ENCODE results near the gene PRR23B. TPM values are rescaled to one million over a fixed set of nuclear protein-coding genes. Genes with fewer than 3 reads are reported as not detected.

Gene PRR23B
- total RNA-seq, 1 experiment from 2014 or later, result not detected

- Histone ChIP-seq H3K4me3 (ENCODE audit: low read depth, low read length, poor library complexity, severe bottlenecking) (no peak overlapping the region), H3K9me3 (ENCODE audit: low read depth, low read length, poor library complexity, severe bottlenecking) (no peaks in the 10 kb centered on the region), H3K36me3 (ENCODE audit: insufficient read depth, low read length, poor library complexity, severe bottlenecking) (no peaks in the 10 kb centered on the region), H3K27me3 (replicated peaks; ENCODE audit: insufficient read depth, low read depth, low read length, poor library complexity) (no peaks in the 10 kb centered on the region), H3K27ac (ENCODE audit: low read depth, low read length, poor library complexity, severe bottlenecking) (no peak overlapping the region), H3K4me1 (ENCODE audit: insufficient read depth, low read length, poor library complexity, severe bottlenecking) (no peaks in the 10 kb centered on the region)
- no peak for TF ChIP-seq EZH2 (IDR thresholded peaks at IDR 0.05; ENCODE audit: borderline replicate concordance, low read depth, low read length, poor library complexity, severe bottlenecking)
- TF ChIP-seq CTCF (conservative IDR thresholded peaks at IDR 0.05; ENCODE audit: low read depth, low read length), result no peak
- BruUV-seq (replicated peaks), result no TSS peak
- intact Hi-C loops (cut with micrococcal nuclease; ENCODE audit: unreplicated experiment), result no loop called here
- ChIA-PET POLR2A (ENCODE audit: low non-redundant PET) (no interaction called here), CTCF (no interaction called here)
- DNase-seq (ENCODE audit: low spot score), result no peak
Observed at GRCh38 chr3:138971766-138972320, 48.9 kb downstream of the PRR23B start.

Other genes with a start within 250 kb of the PRR23B start
- 16.4 and 17.4 TPM in 2 replicates for gene PIK3CB, start 186.0 kb downstream of the PRR23B start, total RNA-seq (2021)
- gene FOXL2, start 73.8 kb downstream of the PRR23B start, total RNA-seq (2021), result not detected in 2 replicates
- gene FOXL2NB, start 73.7 kb downstream of the PRR23B start, total RNA-seq (2021), result not detected in 2 replicates
- gene PRR23A, start 14.7 kb downstream of the PRR23B start, total RNA-seq (2021), result not detected in 2 replicates
- gene PRR23C, start 24.0 kb upstream of the PRR23B start, total RNA-seq (2021), result not detected in 2 replicates

Measured in A673 (cell line).